ENCODE results near the gene DCDC2. TPM values are rescaled to one million over a fixed set of nuclear protein-coding genes. Genes with fewer than 3 reads are reported as not detected.
"Not testable (repeated sequence)": the region's sequence is repeated elsewhere in the genome, so short reads cannot be mapped to it uniquely, and the experiment has no call there.

The DCDC2 gene
- total RNA-seq, 4 donors from 2014 or later = 0.29 to 0.64 (median 0.42) TPM

DNA sequence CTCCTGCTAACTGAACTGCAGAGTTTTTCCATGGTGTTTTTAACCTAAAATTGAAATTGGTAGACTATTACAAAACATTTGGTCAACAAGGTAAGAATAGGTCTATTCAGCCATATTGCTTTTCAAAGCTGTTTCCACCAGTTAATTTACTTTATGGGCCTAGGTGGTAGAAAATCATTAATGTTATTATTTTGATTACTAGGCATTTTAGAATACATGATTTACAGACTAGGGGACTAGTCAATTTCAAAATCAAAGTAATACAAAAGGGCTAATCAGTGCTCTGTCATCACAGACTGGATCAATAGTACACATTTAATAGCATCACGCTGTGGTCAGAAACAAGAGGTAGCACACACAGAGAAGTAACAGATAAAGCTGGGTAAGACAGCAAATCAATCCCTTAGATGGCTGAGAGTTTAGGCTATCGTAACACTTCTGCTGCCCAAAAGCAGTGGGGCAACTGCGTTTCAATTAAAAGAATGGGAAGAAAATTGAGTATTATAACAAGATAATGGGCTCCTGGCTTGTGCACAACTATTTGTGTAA lies 117.4 kb downstream of the DCDC2 start:
- TF ChIP-seq POLR2A (IDR thresholded peaks at IDR 0.05) (no peak), CTCF (IDR thresholded peaks at IDR 0.05 in 4 of 5, conservative IDR thresholded peaks at IDR 0.05 in 1 of 5) (no peak)
- Histone ChIP-seq H3K36me3 (no peaks in the 10 kb centered on the region), H3K9me3 (no peaks in the 10 kb centered on the region), H3K27me3 (no peaks in the 10 kb centered on the region), H3K27ac (no peak overlapping the region), H3K4me3 (no peak overlapping the region), H3K4me1 (no peaks in the 10 kb centered on the region)
- no peak for ATAC-seq
- intact Hi-C loops (cut with DNase I; ENCODE audit: low total_unique reads) = no loop called here
- in situ Hi-C loops (cut with MboI; ENCODE audit: low sequenced_read_pairs in 4 of 4) = no loop called here
- DNase-seq = no peak

DNA sequence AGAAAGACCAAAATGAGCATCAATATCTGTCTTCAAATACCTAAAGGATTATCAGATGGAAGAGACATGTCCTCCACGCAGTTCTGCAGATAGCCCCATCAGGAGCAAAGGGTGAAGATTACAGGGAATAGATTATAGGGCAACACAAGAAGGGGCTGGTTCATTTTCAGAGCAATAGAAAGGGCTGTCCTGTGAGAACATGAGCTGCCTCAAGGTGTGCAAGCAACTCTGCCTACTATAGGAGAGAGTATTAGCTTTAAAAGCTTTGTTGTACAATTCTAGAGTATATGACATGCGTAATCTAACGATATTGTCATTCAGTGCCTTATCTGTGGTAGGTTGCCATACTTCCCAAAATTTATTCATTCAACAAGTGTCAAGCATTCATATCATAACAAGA lies 119.2 kb downstream of the DCDC2 start:
- intact Hi-C loops (cut with DNase I; ENCODE audit: low total_unique reads) = no loop called here
- no peak for DNase-seq

GRCh38 chr6:24236779-24237178 lies 121.1 kb downstream of the DCDC2 start:
- H3K27me3 ChIP-seq; DNase-seq; in situ Hi-C loops (cut with MboI; ENCODE audit: low sequenced_read_pairs in 4 of 4); H3K27ac ChIP-seq; H3K4me3 ChIP-seq; H3K4me1 ChIP-seq; intact Hi-C loops (cut with DNase I; ENCODE audit: low total_unique reads); H3K36me3 ChIP-seq; H3K9me3 ChIP-seq; ATAC-seq: not testable (repeated sequence)

More for the DNA sequence above, 119.2 kb downstream of the DCDC2 start:
- Histone ChIP-seq H3K36me3 (no peaks in the 10 kb centered on the region), H3K4me1 (no peaks in the 10 kb centered on the region), H3K9me3 (no peaks in the 10 kb centered on the region), H3K27me3 (no peaks in the 10 kb centered on the region), H3K4me3 (no peak overlapping the region), H3K27ac (no peak overlapping the region)
- TF ChIP-seq CTCF (IDR thresholded peaks at IDR 0.05 in 4 of 5, conservative IDR thresholded peaks at IDR 0.05 in 1 of 5) = no peak
- TF ChIP-seq POLR2A (IDR thresholded peaks at IDR 0.05) = no peak
- in situ Hi-C loops (cut with MboI; ENCODE audit: low sequenced_read_pairs in 4 of 4) = no loop called here
- no peak for ATAC-seq

DNA sequence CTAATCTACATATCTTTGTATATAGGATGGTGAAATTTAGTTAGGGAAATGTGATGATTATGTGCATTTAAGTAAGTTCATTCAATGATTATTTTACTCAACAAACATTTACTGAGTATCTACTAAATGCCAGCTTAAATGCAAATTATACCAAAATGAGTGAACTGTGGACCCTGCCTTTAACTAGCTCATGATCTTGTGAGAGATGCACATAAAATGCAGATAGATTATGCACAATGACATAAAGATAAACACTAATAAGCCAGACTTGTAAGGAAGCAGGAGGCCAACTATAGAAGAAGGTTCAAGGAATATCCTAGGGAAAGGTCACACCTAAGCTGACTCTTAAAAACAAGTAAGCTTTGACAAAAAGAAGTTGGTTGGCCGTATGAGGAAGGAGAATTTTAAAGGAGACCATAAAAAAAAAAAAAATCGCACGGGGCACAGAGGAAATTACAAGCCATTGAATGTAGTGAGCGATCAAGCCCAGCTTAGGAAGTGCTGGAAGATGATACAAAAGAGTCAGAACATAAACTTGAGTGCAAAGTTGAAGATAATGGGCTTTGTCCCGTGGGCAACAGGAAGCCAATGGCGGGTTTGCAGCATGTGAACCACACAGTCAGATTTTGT lies 123.9 kb downstream of the DCDC2 start:
- in situ Hi-C loops (cut with MboI; ENCODE audit: low sequenced_read_pairs in 4 of 4) = no loop called here

More for the DNA sequence above, 123.9 kb downstream of the DCDC2 start:
- H3K9me3 ChIP-seq = no peaks in the 10 kb centered on the region
- no peaks in the 10 kb centered on the region for H3K4me1 ChIP-seq
- DNase-seq (no peak), ATAC-seq (no peak)
- H3K27me3 ChIP-seq = no peaks in the 10 kb centered on the region
- no peak overlapping the region for H3K27ac ChIP-seq
- no peak for TF ChIP-seq CTCF (IDR thresholded peaks at IDR 0.05 in 4 of 5, conservative IDR thresholded peaks at IDR 0.05 in 1 of 5)
- no peak for TF ChIP-seq POLR2A (IDR thresholded peaks at IDR 0.05)
- H3K4me3 ChIP-seq = no peak overlapping the region
- no peaks in the 10 kb centered on the region for H3K36me3 ChIP-seq
- intact Hi-C loops (cut with DNase I; ENCODE audit: low total_unique reads) = no loop called here

All from gastrocnemius medialis (tissue), 4 donors.